ENCODE data around the gene KLHL40.

GRCh38 chr3:42664438-42664803 lies 20.9 kb upstream of the KLHL40 start:
- TF ChIP-seq, protein P1, sequence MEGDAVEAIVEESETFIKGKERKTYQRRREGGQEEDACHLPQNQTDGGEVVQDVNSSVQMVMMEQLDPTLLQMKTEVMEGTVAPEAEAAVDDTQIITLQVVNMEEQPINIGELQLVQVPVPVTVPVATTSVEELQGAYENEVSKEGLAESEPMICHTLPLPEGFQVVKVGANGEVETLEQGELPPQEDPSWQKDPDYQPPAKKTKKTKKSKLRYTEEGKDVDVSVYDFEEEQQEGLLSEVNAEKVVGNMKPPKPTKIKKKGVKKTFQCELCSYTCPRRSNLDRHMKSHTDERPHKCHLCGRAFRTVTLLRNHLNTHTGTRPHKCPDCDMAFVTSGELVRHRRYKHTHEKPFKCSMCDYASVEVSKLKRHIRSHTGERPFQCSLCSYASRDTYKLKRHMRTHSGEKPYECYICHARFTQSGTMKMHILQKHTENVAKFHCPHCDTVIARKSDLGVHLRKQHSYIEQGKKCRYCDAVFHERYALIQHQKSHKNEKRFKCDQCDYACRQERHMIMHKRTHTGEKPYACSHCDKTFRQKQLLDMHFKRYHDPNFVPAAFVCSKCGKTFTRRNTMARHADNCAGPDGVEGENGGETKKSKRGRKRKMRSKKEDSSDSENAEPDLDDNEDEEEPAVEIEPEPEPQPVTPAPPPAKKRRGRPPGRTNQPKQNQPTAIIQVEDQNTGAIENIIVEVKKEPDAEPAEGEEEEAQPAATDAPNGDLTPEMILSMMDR (conservative IDR thresholded peaks at IDR 0.05) = no peak
- TF ChIP-seq ZFX (IDR thresholded peaks at IDR 0.05) = no peak

Measured in C4-2B (cell line).